Endothelial cell of umbilical vein (primary cell): ENCODE data around the gene RORB.

ENCODE experiments used
- EZH2 ChIP-seq: IDR thresholded peaks from 2 replicates; pipeline ENCODE4 v1.6.1; 2012; ENCODE audit warnings: borderline replicate concordance, low read depth, mild to moderate bottlenecking, moderate library complexity, low read length, inconsistent platforms; ENCODE audit not compliant: severe bottlenecking
- FOS ChIP-seq: IDR thresholded peaks from 2 replicates; pipeline ENCODE4 v1.6.1; 2011; ENCODE audit warnings: mild to moderate bottlenecking, low read length, moderate library complexity, borderline replicate concordance; ENCODE audit not compliant: insufficient read depth
- GATA2 ChIP-seq: IDR thresholded peaks from 2 replicates; pipeline ENCODE4 v1.7.0; 2011; ENCODE audit warnings: low read depth, mild to moderate bottlenecking, moderate library complexity, mixed read lengths, low read length; ENCODE audit not compliant: insufficient read length, insufficient read depth
- JUN ChIP-seq: IDR thresholded peaks from 2 replicates; pipeline ENCODE4 v1.6.1; 2011; ENCODE audit warnings: borderline replicate concordance, low read depth; ENCODE audit not compliant: insufficient read length, insufficient read depth
- POLR2A ChIP-seq: IDR thresholded peaks from 2 replicates; pipeline ENCODE4 v1.6.1; 2012; ENCODE audit warnings: low read depth, mild to moderate bottlenecking, control low read depth, low read length
- POLR2AphosphoS5 ChIP-seq: IDR thresholded peaks from 2 replicates; pipeline ENCODE4 v1.6.1; 2012; ENCODE audit warnings: low read depth, mild to moderate bottlenecking, control low read depth, low read length, moderate library complexity; ENCODE audit not compliant: insufficient read depth
- TF ChIP-seq, protein P1 (sequence below), 2 donors: IDR thresholded peaks; 1 replicate in 1 of 2; 2 replicates in 1 of 2; pipeline ENCODE4 v1.5.1; 2011; ENCODE audit warnings: low read length in 2 of 2, mild to moderate bottlenecking in 2 of 2, moderate library complexity in 2 of 2, control low read depth in 1 of 2, inconsistent platforms in 1 of 2, low read depth in 1 of 2; ENCODE audit not compliant: insufficient read depth in 1 of 2; ENCODE audit errors: extremely low read depth in 1 of 2

DNA sequence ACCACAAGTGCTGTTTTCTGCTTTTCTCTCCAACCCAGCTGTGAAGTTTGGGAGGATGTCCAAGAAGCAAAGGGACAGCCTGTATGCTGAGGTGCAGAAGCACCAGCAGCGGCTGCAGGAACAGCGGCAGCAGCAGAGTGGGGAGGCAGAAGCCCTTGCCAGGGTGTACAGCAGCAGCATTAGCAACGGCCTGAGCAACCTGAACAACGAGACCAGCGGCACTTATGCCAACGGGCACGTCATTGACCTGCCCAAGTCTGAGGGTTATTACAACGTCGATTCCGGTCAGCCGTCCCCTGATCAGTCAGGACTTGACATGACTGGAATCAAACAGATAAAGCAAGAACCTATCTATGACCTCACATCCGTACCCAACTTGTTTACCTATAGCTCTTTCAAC, 145.2 kb downstream of the RORB start:
- TF ChIP-seq, protein P1, sequence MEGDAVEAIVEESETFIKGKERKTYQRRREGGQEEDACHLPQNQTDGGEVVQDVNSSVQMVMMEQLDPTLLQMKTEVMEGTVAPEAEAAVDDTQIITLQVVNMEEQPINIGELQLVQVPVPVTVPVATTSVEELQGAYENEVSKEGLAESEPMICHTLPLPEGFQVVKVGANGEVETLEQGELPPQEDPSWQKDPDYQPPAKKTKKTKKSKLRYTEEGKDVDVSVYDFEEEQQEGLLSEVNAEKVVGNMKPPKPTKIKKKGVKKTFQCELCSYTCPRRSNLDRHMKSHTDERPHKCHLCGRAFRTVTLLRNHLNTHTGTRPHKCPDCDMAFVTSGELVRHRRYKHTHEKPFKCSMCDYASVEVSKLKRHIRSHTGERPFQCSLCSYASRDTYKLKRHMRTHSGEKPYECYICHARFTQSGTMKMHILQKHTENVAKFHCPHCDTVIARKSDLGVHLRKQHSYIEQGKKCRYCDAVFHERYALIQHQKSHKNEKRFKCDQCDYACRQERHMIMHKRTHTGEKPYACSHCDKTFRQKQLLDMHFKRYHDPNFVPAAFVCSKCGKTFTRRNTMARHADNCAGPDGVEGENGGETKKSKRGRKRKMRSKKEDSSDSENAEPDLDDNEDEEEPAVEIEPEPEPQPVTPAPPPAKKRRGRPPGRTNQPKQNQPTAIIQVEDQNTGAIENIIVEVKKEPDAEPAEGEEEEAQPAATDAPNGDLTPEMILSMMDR (IDR thresholded peaks at IDR 0.05; ENCODE audit: extremely low read depth in 1 of 2, insufficient read depth in 1 of 2, low read depth in 1 of 2, low read length in 2 of 2): no peak
- TF ChIP-seq JUN: no peak
- no peak for TF ChIP-seq POLR2A
- no peak for TF ChIP-seq EZH2
- TF ChIP-seq GATA2: no peak
- no peak for TF ChIP-seq POLR2AphosphoS5
- no peak for TF ChIP-seq FOS
